ENCODE measurements around the gene LEFTY1. TPM values are rescaled to one million over a fixed set of nuclear protein-coding genes. Genes with fewer than 3 reads are reported as not detected.
"Not testable (repeated sequence)": the region's sequence is repeated elsewhere in the genome, so short reads cannot be mapped to it uniquely, and the experiment has no call there.

The LEFTY1 gene
- total RNA-seq, 6 donors from 2014 or later: 0.47 to 0.69 TPM; not detected in 4

GRCh38 chr1:225933072-225933471 lies 44.1 kb upstream of the LEFTY1 start:
- Histone ChIP-seq H3K4me3 (no peak overlapping the region), H3K27ac (no peak overlapping the region), H3K36me3 (no peaks in the 10 kb centered on the region), H3K4me1 (no peaks in the 10 kb centered on the region), H3K9me3 (no peaks in the 10 kb centered on the region), H3K27me3 (no peaks in the 10 kb centered on the region)
- ATAC-seq (ENCODE audit: low FRiP score in 2 of 2): no peak
- no peak for TF ChIP-seq POLR2A (IDR thresholded peaks at IDR 0.05)
- WGBS, 2 donors: 88 to 89% methylated on average over 2 of the region's 2 CpGs
- no peak for DNase-seq

GRCh38 chr1:225931270-225932136 lies 42.6 kb upstream of the LEFTY1 start:
- DNase-seq (no peak), ATAC-seq (ENCODE audit: low FRiP score in 2 of 2) (no peak)
- no peak for TF ChIP-seq EP300 (IDR thresholded peaks at IDR 0.05)
- TF ChIP-seq POLR2AphosphoS5 (IDR thresholded peaks at IDR 0.05): no peak
- no peak for TF ChIP-seq POLR2A (IDR thresholded peaks at IDR 0.05)
- TF ChIP-seq CTCF (IDR thresholded peaks at IDR 0.05): no peak

GRCh38 chr1:225930566-225930965 lies 41.6 kb upstream of the LEFTY1 start:
- Histone ChIP-seq H3K9me3 (no peaks in the 10 kb centered on the region), H3K4me3 (no peak overlapping the region), H3K27me3 (no peaks in the 10 kb centered on the region), H3K4me1 (no peaks in the 10 kb centered on the region), H3K36me3 (no peaks in the 10 kb centered on the region), H3K27ac (no peak overlapping the region)
- ATAC-seq (ENCODE audit: low FRiP score in 2 of 2): no peak
- TF ChIP-seq EP300 (IDR thresholded peaks at IDR 0.05): no peak
- TF ChIP-seq CTCF (IDR thresholded peaks at IDR 0.05): no peak
- WGBS, 2 donors: 90 to 96% methylated on average over 2 of the region's 2 CpGs
- no peak for DNase-seq

More at GRCh38 chr1:225931270-225932136, 42.6 kb upstream of the LEFTY1 start:
- Histone ChIP-seq H3K4me1 (no peaks in the 10 kb centered on the region), H3K36me3 (no peaks in the 10 kb centered on the region), H3K27me3 (no peaks in the 10 kb centered on the region), H3K9me3 (no peaks in the 10 kb centered on the region), H3K4me3 (no peak overlapping the region), H3K27ac (no peak overlapping the region)
- 86 to 93% methylated on average over 5 of the region's 5 CpGs for WGBS, 2 donors

GRCh38 chr1:225929462-225929861 lies 40.5 kb upstream of the LEFTY1 start:
- not testable (repeated sequence) for H3K27me3 ChIP-seq; DNase-seq; H3K27ac ChIP-seq; H3K9me3 ChIP-seq; H3K4me3 ChIP-seq; ATAC-seq (ENCODE audit: low FRiP score in 2 of 2); H3K36me3 ChIP-seq; H3K4me1 ChIP-seq
- 90 to 95% methylated on average over 3 of the region's 3 CpGs for WGBS, 2 donors

- H3K27me3 ChIP-seq: no peaks in the 10 kb centered on the region
- no peak for ATAC-seq (ENCODE audit: low FRiP score in 2 of 2)
- 82 to 86% methylated on average over 14 of the region's 14 CpGs for WGBS, 2 donors
- H3K9me3 ChIP-seq: no peaks in the 10 kb centered on the region
- H3K4me1 ChIP-seq: peaks cover 3 to 8% (median 5%) of the 10 kb centered on the region in 4 donors
- no peaks in the 10 kb centered on the region for H3K36me3 ChIP-seq
- no peak for DNase-seq
- H3K27ac ChIP-seq: peak overlapping the region; percentile 16 to 66 (median 23)
- H3K4me3 ChIP-seq: no peak overlapping the region
- TF ChIP-seq CTCF (IDR thresholded peaks at IDR 0.05): no peak
- TF ChIP-seq POLR2A (IDR thresholded peaks at IDR 0.05): no peak
- no peak for TF ChIP-seq EP300 (IDR thresholded peaks at IDR 0.05)
- TF ChIP-seq POLR2AphosphoS5 (IDR thresholded peaks at IDR 0.05): no peak
Measured at GRCh38 chr1:225928186-225929175, 39.5 kb upstream of the LEFTY1 start.

Data from upper lobe of left lung (tissue), 6 donors.